Stomach (tissue), 4 donors: ENCODE data around the gene NAALADL1.

Experiments
- CTCF ChIP-seq, 7 experiments: fragments of 450-650 bp in 4 of 7; fragments of 200-600 bp in 3 of 7; sonication (generic) in 3 of 7; IDR thresholded peaks; one replicate each; pipeline ENCODE4 v1.5.1; 2016 to 2019; ENCODE audit warnings: antibody characterized with exemption in 7 of 7, control low read depth in 2 of 7, mild to moderate bottlenecking in 1 of 7
- POLR2A ChIP-seq, 4 donors: fragments of 450-650 bp; IDR thresholded peaks; one replicate each; pipeline ENCODE4 v1.6.1; 2016; ENCODE audit warnings: antibody characterized with exemption in 4 of 4, control low read depth in 2 of 4, mild to moderate bottlenecking in 1 of 4, moderate library complexity in 1 of 4

- TF ChIP-seq CTCF (IDR thresholded peaks at IDR 0.05) (peak in 6 of 7 experiments; percentile 44 to 84 (median 77)), POLR2A (IDR thresholded peaks at IDR 0.05) (no peak)
These were observed 19.8 kb upstream of the NAALADL1 start for GRCh38 chr11:65078151-65078550.
